Stomach (tissue), 4 donors: Measurements from ENCODE around the gene ANKFN1.

ENCODE experiments used
- POLR2A ChIP-seq, 4 donors: fragments of 450-650 bp; IDR thresholded peaks; one replicate each; pipeline ENCODE4 v1.6.1; 2016; ENCODE audit warnings: antibody characterized with exemption in 4 of 4, control low read depth in 2 of 4, mild to moderate bottlenecking in 1 of 4, moderate library complexity in 1 of 4
- TF ChIP-seq, protein P1 (sequence below), 7 experiments: fragments of 450-650 bp in 4 of 7; fragments of 200-600 bp in 3 of 7; sonication (generic) in 3 of 7; IDR thresholded peaks; one replicate each; pipeline ENCODE4 v1.5.1; 2016 to 2019; ENCODE audit warnings: antibody characterized with exemption in 7 of 7, control low read depth in 2 of 7, mild to moderate bottlenecking in 1 of 7

DNA sequence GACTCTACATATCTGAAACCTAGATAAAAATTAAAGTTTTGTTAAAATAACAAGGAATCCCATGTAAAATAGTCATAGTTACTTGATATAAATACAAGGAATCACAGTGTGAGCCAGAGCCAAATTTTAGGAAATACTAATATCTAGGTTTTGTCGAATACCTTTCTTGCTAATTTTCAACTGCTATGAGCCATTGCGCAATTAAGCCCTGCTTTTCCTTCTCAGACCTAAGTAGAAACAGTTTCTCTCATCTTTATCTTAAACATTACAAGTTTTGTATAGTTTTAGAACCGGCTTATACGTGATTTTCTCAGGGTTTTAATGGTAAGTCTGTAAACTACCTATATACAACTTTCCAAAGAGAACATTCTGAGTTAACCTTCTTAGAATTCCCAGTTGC, 282.9 kb downstream of the ANKFN1 start:
- TF ChIP-seq, protein P1, sequence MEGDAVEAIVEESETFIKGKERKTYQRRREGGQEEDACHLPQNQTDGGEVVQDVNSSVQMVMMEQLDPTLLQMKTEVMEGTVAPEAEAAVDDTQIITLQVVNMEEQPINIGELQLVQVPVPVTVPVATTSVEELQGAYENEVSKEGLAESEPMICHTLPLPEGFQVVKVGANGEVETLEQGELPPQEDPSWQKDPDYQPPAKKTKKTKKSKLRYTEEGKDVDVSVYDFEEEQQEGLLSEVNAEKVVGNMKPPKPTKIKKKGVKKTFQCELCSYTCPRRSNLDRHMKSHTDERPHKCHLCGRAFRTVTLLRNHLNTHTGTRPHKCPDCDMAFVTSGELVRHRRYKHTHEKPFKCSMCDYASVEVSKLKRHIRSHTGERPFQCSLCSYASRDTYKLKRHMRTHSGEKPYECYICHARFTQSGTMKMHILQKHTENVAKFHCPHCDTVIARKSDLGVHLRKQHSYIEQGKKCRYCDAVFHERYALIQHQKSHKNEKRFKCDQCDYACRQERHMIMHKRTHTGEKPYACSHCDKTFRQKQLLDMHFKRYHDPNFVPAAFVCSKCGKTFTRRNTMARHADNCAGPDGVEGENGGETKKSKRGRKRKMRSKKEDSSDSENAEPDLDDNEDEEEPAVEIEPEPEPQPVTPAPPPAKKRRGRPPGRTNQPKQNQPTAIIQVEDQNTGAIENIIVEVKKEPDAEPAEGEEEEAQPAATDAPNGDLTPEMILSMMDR (IDR thresholded peaks at IDR 0.05) = no peak
- no peak for TF ChIP-seq POLR2A (IDR thresholded peaks at IDR 0.05)
